Activated naive CD4-positive, alpha-beta T cell treated with anti-CD3 and anti-CD28 coated beads, Interleukin-2, amount 10 ng/mL, durations not matched to agents 7 days and 5 days (primary cell): ENCODE results near the gene GLE1.
"Not testable (repeated sequence)": the region's sequence is repeated elsewhere in the genome, so short reads cannot be mapped to it uniquely, and the experiment has no call there.

Experiments
- CTCF ChIA-PET: fragments of 350-600 bp; sonication (Branson Sonifier 250); formaldehyde crosslinking; loops from one replicate; lab custom pipeline; 2021; ENCODE audit warnings: antibody characterized with exemption; lab: Charles Lee
- DNase-seq: peaks from one replicate; pipeline ENCODE4 v3.0.0-alpha.2; 2020
- H3K27ac Mint-ChIP-seq: one replicate; pipeline ENCODE4 v1.8.0; 2021; ENCODE audit warnings: mild to moderate bottlenecking, moderate library complexity, mixed read lengths
- H3K27me3 Mint-ChIP-seq: one replicate; pipeline ENCODE4 v1.8.0; 2021; ENCODE audit warnings: mild to moderate bottlenecking, mixed read lengths
- H3K36me3 Mint-ChIP-seq: one replicate; pipeline ENCODE4 v1.8.0; 2021; ENCODE audit warnings: mixed read lengths
- H3K4me1 Mint-ChIP-seq: one replicate; pipeline ENCODE4 v1.8.0; 2021; ENCODE audit warnings: mixed read lengths
- H3K4me3 Mint-ChIP-seq: one replicate; pipeline ENCODE4 v1.8.0; 2021; ENCODE audit warnings: mild to moderate bottlenecking, moderate library complexity, mixed read lengths
- H3K9me3 Mint-ChIP-seq: one replicate; pipeline ENCODE4 v1.8.0; 2021; ENCODE audit warnings: mixed read lengths

Gene GLE1

DNA sequence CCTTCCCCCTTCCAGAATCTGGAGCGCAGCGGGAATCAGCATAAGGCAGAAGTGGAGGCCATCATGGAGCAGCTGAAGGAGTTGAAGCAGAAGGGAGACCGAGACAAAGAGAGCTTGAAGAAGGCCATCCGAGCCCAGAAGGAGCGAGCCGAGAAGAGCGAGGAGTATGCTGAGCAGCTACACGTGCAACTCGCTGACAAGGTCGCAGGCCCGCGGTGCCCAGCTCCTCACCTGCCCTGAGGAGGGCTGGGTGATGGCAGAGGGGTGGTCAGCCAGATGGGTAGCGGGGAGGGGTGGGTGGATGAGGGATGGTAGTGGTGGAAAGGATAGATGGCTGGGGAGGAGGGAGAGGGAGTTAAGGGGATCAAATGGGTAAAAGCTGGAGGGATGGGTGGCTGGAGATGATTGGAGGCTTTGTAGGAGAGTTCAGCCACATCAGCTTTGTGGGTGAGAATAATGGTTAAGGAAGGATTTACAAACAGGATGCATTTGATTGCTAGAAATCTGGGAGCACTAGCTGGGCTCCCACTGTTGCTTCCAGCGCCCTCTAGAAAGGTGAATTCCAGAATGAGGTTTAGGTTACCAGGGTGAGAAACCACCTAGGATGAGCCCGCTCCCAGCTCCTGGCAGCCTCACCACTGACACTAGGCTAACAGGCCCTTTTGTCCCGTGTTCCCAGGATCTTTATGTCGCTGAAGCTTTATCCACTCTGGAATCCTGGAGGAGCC lies 19.7 kb upstream of the GLE1 start:
- Mint-ChIP-seq H3K27me3 (no peaks in the 10 kb centered on the region), H3K4me3 (no peak overlapping the region), H3K27ac (no peak overlapping the region), H3K4me1 (no peaks in the 10 kb centered on the region), H3K9me3 (no peaks in the 10 kb centered on the region), H3K36me3 (peaks cover 49% of the 10 kb centered on the region)
- no peak for DNase-seq
- CTCF ChIA-PET, result interaction anchor here (0.7 kb wide), 1 partner anchor 190 kb away, joined by 3 read pairs; no protein-coding TSS in a partner anchor

DNA sequence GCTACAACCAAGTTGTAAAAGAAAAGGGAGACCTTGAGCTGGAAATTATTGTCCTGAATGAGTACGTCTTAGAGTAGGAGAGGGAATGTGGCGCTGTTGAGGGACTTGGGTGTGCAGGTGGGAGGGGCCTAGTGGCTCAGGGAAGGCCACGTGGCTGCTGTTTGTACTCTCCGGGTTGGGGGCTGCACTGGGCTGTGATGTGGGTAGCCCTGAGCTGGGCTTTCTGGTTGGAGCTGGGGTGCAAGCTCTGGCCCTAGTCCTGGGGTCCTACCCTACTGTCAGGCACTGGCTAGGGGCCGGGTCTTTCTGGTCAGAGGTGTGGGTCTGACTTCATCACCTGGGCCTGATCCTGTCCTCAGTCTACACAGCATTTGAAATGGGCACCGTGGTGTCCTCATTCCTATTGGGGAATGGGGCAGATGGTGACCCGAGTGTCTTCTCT lies 19.1 kb upstream of the GLE1 start:
- H3K36me3 Mint-ChIP-seq, result peaks cover 50% of the 10 kb centered on the region
- H3K4me1 Mint-ChIP-seq, result no peaks in the 10 kb centered on the region
- H3K27ac Mint-ChIP-seq, result no peak overlapping the region
- CTCF ChIA-PET, result interaction anchor here (0.7 kb wide), 1 partner anchor 190 kb away, joined by 3 read pairs; no protein-coding TSS in a partner anchor
- H3K27me3 Mint-ChIP-seq, result no peaks in the 10 kb centered on the region
- H3K9me3 Mint-ChIP-seq, result no peaks in the 10 kb centered on the region
- H3K4me3 Mint-ChIP-seq, result no peak overlapping the region
- DNase-seq, result no peak

DNA sequence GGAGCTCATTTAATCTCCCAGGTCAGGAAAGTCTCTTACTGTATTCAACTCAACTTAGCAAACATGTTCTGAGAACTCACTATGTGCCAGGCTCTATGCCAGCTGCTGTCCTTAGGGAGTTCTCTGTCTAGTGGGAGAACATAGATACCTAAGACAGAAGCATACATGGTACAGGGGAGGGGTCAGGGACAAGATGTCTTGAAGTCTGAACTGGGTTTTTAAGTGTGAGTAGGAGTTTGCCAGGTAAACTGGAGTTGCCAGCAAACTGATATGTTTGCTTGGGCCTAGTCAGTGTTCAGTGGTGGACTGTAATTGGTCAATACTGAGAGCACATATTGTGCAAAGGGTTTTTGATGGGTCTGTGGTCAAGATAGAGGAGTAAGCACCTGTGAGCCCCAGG lies 18.3 kb upstream of the GLE1 start:
- no peak for DNase-seq
- Mint-ChIP-seq H3K27ac (no peak overlapping the region), H3K9me3 (no peaks in the 10 kb centered on the region), H3K4me3 (no peak overlapping the region), H3K36me3 (peaks cover 52% of the 10 kb centered on the region), H3K4me1 (no peaks in the 10 kb centered on the region), H3K27me3 (no peaks in the 10 kb centered on the region)
- CTCF ChIA-PET, result no interaction called here

DNA sequence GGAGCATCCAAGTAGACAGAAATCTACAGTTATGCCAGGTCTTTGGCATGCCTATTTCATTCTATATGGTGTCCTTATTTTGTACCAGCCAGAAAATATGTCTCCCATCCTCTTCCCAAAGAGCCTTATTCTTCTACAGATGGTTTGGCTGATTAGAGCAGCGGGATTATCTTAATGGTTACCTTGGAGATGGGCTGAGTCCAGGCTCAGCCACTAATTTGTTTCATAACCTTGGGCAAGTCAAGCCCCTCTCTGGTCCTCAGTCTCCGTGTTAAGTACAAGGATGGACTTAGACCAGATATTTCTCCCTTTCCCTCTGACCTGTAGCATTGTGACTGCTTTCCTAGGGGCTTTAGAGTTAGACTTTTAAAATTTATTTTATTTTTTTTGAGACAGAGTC lies 11.1 kb upstream of the GLE1 start:
- CTCF ChIA-PET, result no interaction called here
- Mint-ChIP-seq H3K4me3 (no peak overlapping the region), H3K27ac (no peak overlapping the region), H3K36me3 (peaks cover 37% of the 10 kb centered on the region), H3K4me1 (peaks cover 2% of the 10 kb centered on the region), H3K9me3 (no peaks in the 10 kb centered on the region), H3K27me3 (no peaks in the 10 kb centered on the region)
- DNase-seq, result no peak

DNA sequence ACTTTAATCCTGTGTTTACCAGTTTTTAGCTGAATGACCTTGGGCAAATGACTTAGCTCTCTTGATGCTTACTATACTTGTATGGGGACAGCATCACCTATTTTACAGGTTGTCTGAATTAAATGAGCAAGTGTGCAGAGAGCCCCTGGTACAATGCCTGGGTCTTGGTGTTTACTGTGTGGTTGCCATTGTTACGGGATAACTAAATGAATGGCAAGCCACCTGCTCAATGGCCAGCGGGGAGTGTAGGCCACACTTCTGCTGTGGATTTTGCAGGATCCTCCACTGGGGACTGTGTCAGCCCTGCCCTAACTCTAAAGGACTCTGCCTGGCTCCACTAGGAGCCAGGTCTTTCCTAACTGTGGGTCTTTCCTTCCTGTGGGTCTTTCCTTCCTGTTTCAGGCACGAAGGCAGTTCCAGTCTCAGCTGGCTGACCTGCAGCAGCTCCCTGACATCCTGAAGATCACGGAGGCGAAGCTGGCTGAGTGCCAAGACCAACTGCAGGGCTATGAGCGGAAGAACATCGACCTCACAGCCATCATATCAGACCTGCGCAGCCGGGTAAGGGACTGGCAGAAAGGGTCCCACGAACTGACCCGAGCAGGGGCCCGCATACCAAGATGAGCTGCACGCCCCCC lies 10.3 kb upstream of the GLE1 start:
- CTCF ChIA-PET, result interaction anchor here (1.0 kb wide), 1 partner anchor 56 kb away, joined by 4 read pairs; no protein-coding TSS in a partner anchor
- no peak for DNase-seq
- H3K9me3 Mint-ChIP-seq, result no peaks in the 10 kb centered on the region
- H3K27ac Mint-ChIP-seq, result no peak overlapping the region
- no peaks in the 10 kb centered on the region for H3K27me3 Mint-ChIP-seq
- peaks cover 38% of the 10 kb centered on the region for H3K36me3 Mint-ChIP-seq
- H3K4me3 Mint-ChIP-seq, result no peak overlapping the region
- peaks cover 2% of the 10 kb centered on the region for H3K4me1 Mint-ChIP-seq

DNA sequence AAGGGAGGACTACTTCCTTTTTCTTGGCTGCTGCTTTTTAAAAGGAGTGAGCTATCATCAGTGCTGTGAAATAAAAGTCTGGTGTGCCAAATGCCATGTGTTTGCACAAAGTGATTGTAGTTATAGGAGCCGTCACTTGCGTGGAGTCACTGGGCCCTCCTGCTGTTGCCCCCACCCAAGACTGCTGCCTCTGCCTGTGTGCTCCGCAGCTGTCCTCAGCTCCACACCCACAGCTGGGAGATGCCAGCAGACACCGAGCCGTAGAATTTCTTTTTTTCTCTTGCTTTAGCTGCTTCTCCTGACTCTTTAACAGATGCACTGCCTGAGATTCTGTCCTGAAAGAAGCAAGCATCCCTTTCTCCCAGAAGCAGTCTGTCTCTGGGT lies 9.8 kb upstream of the GLE1 start:
- DNase-seq, result no peak
- CTCF ChIA-PET, result interaction anchor here (1.0 kb wide), 1 partner anchor 56 kb away, joined by 4 read pairs; no protein-coding TSS in a partner anchor
- Mint-ChIP-seq H3K27me3 (no peaks in the 10 kb centered on the region), H3K9me3 (no peaks in the 10 kb centered on the region), H3K4me3 (no peak overlapping the region), H3K36me3 (peaks cover 37% of the 10 kb centered on the region), H3K4me1 (peaks cover 2% of the 10 kb centered on the region), H3K27ac (peak overlapping the region; percentile 68)

DNA sequence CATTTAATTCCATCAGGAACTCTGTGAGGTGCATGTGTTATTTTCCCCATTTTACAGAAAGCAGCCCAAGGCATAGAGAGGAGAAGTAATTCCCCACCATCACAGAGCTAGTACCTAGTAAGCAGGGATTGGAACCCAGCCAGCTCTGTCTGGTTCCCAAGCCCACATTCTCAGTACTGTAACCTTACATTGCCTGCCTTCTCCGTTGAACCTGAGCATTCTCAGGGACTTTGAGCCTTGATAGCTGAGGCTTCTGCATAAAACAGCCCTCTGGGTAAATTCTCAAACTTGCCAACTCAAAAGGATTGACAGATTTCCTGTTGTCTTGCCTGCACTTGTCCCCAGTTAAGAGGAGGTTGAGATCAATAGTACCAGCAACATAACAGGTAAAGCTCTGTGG lies 9.2 kb upstream of the GLE1 start:
- no peak overlapping the region for H3K4me3 Mint-ChIP-seq
- H3K4me1 Mint-ChIP-seq, result peaks cover 2% of the 10 kb centered on the region
- no peaks in the 10 kb centered on the region for H3K27me3 Mint-ChIP-seq
- CTCF ChIA-PET, result interaction anchor here (0.6 to 1.0 kb wide), 3 partner anchors 13 to 304 kb away, joined by 3 to 4 read pairs (median 3); no protein-coding TSS in a partner anchor
- peak overlapping the region; percentile 69 for H3K27ac Mint-ChIP-seq
- peaks cover 40% of the 10 kb centered on the region for H3K36me3 Mint-ChIP-seq
- no peaks in the 10 kb centered on the region for H3K9me3 Mint-ChIP-seq
- DNase-seq, result no peak

DNA sequence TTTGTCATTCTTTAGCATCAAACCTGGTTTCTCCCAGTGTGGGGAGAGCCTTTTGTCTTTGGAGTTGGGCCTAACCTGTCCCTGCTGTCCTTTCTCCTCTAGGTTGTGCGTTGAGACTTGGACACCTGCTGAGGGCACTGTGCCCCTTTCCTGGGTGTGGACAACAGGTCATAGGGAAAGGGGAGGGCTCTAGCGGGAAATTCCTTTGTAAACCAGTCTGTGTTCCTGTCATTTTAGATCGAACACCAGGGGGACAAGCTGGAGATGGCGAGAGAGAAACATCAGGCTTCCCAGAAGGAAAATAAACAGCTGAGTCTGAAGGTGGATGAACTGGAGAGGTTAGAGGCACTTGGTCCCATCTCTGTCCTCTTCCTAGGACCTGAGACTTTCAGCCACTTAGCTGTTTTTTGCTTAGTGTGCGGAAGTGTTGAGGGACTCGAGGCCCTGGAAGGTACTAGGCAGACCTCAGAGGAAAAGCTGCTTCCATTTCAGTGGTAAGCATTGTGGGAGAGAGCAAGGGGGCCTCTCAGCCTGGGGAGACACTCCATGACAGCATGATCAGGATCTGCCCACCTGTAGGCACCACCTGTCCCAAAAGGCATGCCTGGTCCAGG lies 8.6 kb upstream of the GLE1 start:
- Mint-ChIP-seq H3K4me1 (peaks cover 2% of the 10 kb centered on the region), H3K36me3 (peaks cover 44% of the 10 kb centered on the region), H3K4me3 (no peak overlapping the region), H3K27ac (peak overlapping the region; percentile 69), H3K27me3 (no peaks in the 10 kb centered on the region), H3K9me3 (no peaks in the 10 kb centered on the region)
- no peak for DNase-seq
- CTCF ChIA-PET, result interaction anchor here (0.6 to 1.0 kb wide), 2 partner anchors 12 to 305 kb away, joined by 3 read pairs; no protein-coding TSS in a partner anchor

DNA sequence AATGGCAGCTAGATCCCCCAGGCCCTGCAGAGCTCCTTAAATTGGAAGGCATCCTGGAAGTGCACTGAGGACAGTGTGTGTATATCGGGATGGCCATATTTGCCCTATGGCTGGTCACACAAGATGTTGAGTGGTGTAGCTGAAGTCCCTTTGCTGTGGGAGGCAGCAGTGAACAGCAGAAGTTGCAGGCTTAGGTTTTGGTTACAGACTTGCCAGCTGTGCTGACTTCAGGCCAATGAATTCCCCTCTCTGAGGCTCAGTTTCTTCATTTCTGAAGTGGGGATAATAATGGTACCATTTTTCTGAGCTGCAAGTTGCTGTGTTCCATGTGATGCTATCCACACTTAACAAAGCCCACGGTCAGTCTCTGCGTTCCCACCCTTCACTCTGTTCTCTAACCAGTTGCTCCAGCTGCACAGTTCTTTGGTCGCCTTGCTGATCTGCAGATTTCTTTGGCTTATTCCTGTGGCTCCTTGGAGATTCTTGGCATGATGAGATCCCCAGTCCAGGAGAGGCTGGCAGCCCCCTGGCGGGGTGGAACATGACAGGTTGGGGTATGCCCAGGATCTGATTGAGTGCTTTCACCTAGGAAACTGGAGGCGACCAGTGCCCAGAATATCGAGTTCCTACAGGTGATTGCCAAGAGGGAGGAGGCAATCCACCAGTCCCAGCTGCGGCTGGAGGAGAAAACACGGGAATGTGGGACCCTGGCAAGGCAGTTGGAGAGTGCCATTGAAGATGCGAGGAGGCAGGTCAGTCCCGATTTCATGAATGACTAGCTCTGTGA lies 6.5 kb upstream of the GLE1 start:
- H3K9me3 Mint-ChIP-seq, result no peaks in the 10 kb centered on the region
- peaks cover 2% of the 10 kb centered on the region for H3K4me1 Mint-ChIP-seq
- H3K27me3 Mint-ChIP-seq, result no peaks in the 10 kb centered on the region
- CTCF ChIA-PET, result no interaction called here
- no peak overlapping the region for H3K4me3 Mint-ChIP-seq
- peaks cover 41% of the 10 kb centered on the region for H3K36me3 Mint-ChIP-seq
- H3K27ac Mint-ChIP-seq, result no peak overlapping the region
- DNase-seq, result no peak

DNA sequence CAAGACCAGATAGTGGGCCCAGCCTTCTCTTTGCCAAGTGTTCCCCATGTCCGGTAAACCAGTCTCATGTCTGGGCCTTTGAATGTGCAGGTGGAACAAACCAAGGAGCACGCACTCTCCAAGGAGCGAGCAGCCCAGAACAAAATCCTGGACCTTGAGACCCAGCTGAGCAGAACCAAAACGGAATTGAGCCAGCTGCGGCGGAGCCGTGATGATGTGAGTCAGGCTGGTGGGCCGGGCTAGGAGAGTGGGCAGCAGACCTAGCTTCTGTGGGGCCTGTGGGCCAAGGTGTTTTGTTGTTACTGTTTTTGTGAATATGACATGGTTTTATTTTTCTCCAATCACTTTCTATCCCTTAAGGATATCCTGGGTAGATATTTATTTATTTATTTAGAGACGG lies 5.6 kb upstream of the GLE1 start:
- peaks cover 10% of the 10 kb centered on the region for H3K4me1 Mint-ChIP-seq
- no peak overlapping the region for H3K27ac Mint-ChIP-seq
- H3K27me3 Mint-ChIP-seq, result no peaks in the 10 kb centered on the region
- peaks cover 44% of the 10 kb centered on the region for H3K36me3 Mint-ChIP-seq
- H3K4me3 Mint-ChIP-seq, result no peak overlapping the region
- no peaks in the 10 kb centered on the region for H3K9me3 Mint-ChIP-seq
- CTCF ChIA-PET, result no interaction called here
- no peak for DNase-seq

DNA sequence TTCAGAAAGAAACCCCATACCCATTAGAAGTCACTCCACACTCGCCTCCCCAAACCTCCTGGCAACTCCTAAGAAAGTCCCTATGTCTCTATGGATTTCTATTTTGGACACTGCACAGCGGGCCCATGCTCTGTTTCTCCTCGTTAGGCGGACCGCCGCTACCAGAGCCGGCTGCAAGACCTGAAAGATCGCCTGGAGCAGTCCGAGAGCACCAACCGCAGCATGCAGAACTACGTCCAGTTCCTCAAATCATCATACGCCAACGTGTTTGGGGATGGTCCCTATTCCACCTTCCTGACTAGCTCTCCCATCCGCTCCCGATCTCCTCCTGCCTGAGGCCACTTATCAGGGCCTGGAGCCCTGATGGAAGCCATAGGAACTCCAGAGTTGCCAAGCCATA lies 4.6 kb upstream of the GLE1 start:
- Mint-ChIP-seq H3K27ac (no peak overlapping the region), H3K9me3 (no peaks in the 10 kb centered on the region), H3K4me1 (peaks cover 9% of the 10 kb centered on the region), H3K4me3 (no peak overlapping the region), H3K27me3 (no peaks in the 10 kb centered on the region), H3K36me3 (peaks cover 40% of the 10 kb centered on the region)
- no peak for DNase-seq
- CTCF ChIA-PET, result no interaction called here

DNA sequence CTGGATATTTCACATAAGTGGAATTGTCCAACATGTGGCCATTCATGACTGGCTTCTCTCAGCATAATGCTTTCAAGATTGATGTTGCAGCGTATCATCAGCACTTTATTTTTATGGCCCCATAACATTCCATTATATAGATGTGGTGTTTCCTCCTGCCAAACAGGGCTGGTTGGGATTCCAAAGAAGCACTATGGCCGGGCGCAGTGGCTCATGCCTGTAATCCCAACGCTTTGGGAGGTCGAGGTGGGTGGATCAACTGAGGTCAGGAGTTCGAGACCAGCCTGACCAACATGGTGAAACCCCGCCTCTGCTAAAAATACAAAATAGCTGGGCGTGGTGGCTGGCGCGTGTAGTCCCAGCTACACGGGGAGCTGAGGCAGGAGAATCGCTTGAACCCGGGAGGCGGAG lies 1.1 kb upstream of the GLE1 start:
- H3K9me3 Mint-ChIP-seq, DNase-seq, CTCF ChIA-PET, H3K27me3 Mint-ChIP-seq: not testable (repeated sequence)
- Mint-ChIP-seq H3K4me3 (peak overlapping the region; percentile 100), H3K4me1 (peaks cover 26% of the 10 kb centered on the region), H3K36me3 (peaks cover 26% of the 10 kb centered on the region), H3K27ac (peak overlapping the region; percentile 98)

DNA sequence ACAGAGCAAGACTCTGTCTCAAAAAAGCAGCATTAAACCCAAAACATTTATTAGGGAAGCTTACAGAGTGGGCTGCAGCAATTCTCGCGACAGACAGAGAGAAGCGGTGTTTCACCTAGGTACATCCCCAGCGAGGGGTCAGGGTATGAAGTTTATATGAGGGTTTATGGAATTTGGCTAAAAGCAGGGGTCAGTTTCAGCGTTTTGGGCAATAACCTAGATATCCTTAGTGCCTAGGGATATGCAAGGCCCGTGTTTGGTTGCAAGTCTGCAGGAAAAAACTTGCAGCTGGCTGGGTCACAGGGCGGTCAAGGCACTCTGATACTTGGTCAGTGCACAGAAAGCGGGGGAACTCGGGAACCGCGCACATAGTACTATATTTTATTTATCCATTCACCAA lies 649 bp upstream of the GLE1 start:
- CTCF ChIA-PET, result no interaction called here
- Mint-ChIP-seq H3K9me3 (no peaks in the 10 kb centered on the region), H3K36me3 (peaks cover 30% of the 10 kb centered on the region), H3K4me3 (peak overlapping the region; percentile 100), H3K4me1 (peaks cover 28% of the 10 kb centered on the region), H3K27ac (peak overlapping the region; percentile 98), H3K27me3 (no peaks in the 10 kb centered on the region)
- DNase-seq, result no peak

DNA sequence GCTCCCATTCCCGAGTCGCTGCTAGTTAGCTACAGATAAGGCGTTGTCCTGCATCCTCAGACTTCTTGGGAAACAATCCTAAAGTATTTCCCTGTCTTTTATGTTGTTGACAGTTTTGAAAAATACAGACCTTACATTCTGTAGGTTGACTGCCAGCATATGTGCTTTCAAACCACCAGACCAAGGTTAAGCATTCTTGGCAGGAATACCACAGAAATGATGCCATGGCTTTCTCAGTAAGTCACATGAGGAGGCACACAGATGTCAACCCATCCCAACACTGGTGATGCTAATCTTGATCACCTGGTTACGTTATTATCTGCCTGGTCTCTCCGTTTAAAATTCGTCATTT lies 871 bp downstream of the GLE1 start:
- Mint-ChIP-seq H3K27me3 (no peaks in the 10 kb centered on the region), H3K27ac (peak overlapping the region; percentile 98), H3K9me3 (no peaks in the 10 kb centered on the region), H3K36me3 (peaks cover 31% of the 10 kb centered on the region), H3K4me1 (peaks cover 31% of the 10 kb centered on the region), H3K4me3 (peak overlapping the region; percentile 100)
- CTCF ChIA-PET, result interaction anchor here (0.6 kb wide), 1 partner anchor 67 kb away, joined by 3 read pairs; no protein-coding TSS in a partner anchor
- no peak for DNase-seq
